PC-3 (cell line): ENCODE measurements around the gene HBD.

Experiments
- EZH2phosphoT487 ChIP-seq: fragments of 300-600 bp; sonication (generic); IDR thresholded peaks from 2 replicates; pipeline ENCODE4 v1.6.1; 2018; ENCODE audit warnings: mild to moderate bottlenecking, antibody characterized with exemption, low read length, borderline replicate concordance
- TF ChIP-seq, protein P1 (sequence below): fragments of 300-600 bp; sonication (generic); conservative IDR thresholded peaks from 2 replicates; pipeline ENCODE4 v1.5.1; 2017; ENCODE audit warnings: antibody characterized with exemption, low read depth, mild to moderate bottlenecking, low read length

GRCh38 chr11:5237420-5237819 is 3.1 kb upstream of the HBD start:
- TF ChIP-seq, protein P1, sequence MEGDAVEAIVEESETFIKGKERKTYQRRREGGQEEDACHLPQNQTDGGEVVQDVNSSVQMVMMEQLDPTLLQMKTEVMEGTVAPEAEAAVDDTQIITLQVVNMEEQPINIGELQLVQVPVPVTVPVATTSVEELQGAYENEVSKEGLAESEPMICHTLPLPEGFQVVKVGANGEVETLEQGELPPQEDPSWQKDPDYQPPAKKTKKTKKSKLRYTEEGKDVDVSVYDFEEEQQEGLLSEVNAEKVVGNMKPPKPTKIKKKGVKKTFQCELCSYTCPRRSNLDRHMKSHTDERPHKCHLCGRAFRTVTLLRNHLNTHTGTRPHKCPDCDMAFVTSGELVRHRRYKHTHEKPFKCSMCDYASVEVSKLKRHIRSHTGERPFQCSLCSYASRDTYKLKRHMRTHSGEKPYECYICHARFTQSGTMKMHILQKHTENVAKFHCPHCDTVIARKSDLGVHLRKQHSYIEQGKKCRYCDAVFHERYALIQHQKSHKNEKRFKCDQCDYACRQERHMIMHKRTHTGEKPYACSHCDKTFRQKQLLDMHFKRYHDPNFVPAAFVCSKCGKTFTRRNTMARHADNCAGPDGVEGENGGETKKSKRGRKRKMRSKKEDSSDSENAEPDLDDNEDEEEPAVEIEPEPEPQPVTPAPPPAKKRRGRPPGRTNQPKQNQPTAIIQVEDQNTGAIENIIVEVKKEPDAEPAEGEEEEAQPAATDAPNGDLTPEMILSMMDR: no peak
- no peak for TF ChIP-seq EZH2phosphoT487
